HL-60 (cell line): ENCODE measurements around the gene RIMKLA.

Experiments used
- DNase-seq, 2 experiments: peaks; one replicate each; pipeline ENCODE4 v3.0.0-alpha.2; 2010 to 2020; ENCODE audit warnings: low read depth in 1 of 2, low spot score in 1 of 2
- H3K27ac ChIP-seq: fragments of 250-450 bp; sonication (Bioruptor Pico); replicated peaks from 2 replicates; pipeline ENCODE4 v1.5.1; 2020; ENCODE audit warnings: mild to moderate bottlenecking, moderate library complexity
- H3K27me3 ChIP-seq: fragments of 250-450 bp; sonication (Bioruptor Pico); 2 replicates; pipeline ENCODE4 v1.5.1; 2021; ENCODE audit warnings: mild to moderate bottlenecking, moderate library complexity; ENCODE audit not compliant: insufficient read depth, poor library complexity, severe bottlenecking
- H3K4me3 ChIP-seq: replicated peaks from 2 replicates; pipeline ENCODE4 v1.5.1; 2011; ENCODE audit warnings: mild to moderate bottlenecking, control low read depth, low read length; ENCODE audit not compliant: insufficient read depth
- GABPA ChIP-seq: IDR thresholded peaks from 2 replicates; pipeline ENCODE4 v1.6.1; 2012; ENCODE audit warnings: low read depth
- POLR2AphosphoS5 ChIP-seq: IDR thresholded peaks from 2 replicates; pipeline ENCODE4 v1.6.1; 2012; ENCODE audit warnings: low read depth
- SPI1 ChIP-seq: IDR thresholded peaks from 2 replicates; pipeline ENCODE4 v1.6.1; 2012; ENCODE audit warnings: low read depth, mild to moderate bottlenecking, borderline replicate concordance
- TF ChIP-seq, protein P1 (sequence below): IDR thresholded peaks from one replicate; pipeline ENCODE4 v1.5.1; 2011; ENCODE audit warnings: low read length, control low read depth, inconsistent platforms; ENCODE audit not compliant: insufficient read depth
- TF ChIP-seq, protein P2 (sequence below): IDR thresholded peaks from 2 replicates; pipeline ENCODE4 v1.6.1; 2012; ENCODE audit warnings: low read depth; ENCODE audit not compliant: insufficient replicate concordance

RIMKLA gene

DNA sequence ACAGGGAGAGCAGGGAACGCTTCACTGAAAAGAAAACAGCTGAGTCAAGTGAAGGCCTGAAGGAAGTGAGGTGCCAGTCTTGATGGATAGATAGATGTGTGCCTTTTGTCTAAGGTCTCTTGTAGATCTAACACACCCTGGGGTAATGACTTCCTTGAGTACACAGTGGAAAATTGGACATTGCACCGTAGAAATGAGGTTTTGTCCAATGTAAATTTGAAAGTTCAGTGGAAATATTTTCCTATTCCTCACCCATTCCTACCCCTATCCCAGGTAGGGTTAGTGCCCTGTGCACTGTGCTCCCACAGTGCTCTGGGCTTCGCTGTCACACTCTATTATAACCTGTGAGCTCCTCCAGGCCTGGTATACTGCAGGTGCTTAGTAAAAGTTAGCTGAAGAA is 50.9 kb downstream of the RIMKLA start:
- no peak for DNase-seq
- TF ChIP-seq POLR2AphosphoS5, result no peak
- TF ChIP-seq, protein P1, sequence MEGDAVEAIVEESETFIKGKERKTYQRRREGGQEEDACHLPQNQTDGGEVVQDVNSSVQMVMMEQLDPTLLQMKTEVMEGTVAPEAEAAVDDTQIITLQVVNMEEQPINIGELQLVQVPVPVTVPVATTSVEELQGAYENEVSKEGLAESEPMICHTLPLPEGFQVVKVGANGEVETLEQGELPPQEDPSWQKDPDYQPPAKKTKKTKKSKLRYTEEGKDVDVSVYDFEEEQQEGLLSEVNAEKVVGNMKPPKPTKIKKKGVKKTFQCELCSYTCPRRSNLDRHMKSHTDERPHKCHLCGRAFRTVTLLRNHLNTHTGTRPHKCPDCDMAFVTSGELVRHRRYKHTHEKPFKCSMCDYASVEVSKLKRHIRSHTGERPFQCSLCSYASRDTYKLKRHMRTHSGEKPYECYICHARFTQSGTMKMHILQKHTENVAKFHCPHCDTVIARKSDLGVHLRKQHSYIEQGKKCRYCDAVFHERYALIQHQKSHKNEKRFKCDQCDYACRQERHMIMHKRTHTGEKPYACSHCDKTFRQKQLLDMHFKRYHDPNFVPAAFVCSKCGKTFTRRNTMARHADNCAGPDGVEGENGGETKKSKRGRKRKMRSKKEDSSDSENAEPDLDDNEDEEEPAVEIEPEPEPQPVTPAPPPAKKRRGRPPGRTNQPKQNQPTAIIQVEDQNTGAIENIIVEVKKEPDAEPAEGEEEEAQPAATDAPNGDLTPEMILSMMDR, result no peak
- no peak for TF ChIP-seq GABPA
- TF ChIP-seq SPI1, result no peak
- TF ChIP-seq, protein P2, sequence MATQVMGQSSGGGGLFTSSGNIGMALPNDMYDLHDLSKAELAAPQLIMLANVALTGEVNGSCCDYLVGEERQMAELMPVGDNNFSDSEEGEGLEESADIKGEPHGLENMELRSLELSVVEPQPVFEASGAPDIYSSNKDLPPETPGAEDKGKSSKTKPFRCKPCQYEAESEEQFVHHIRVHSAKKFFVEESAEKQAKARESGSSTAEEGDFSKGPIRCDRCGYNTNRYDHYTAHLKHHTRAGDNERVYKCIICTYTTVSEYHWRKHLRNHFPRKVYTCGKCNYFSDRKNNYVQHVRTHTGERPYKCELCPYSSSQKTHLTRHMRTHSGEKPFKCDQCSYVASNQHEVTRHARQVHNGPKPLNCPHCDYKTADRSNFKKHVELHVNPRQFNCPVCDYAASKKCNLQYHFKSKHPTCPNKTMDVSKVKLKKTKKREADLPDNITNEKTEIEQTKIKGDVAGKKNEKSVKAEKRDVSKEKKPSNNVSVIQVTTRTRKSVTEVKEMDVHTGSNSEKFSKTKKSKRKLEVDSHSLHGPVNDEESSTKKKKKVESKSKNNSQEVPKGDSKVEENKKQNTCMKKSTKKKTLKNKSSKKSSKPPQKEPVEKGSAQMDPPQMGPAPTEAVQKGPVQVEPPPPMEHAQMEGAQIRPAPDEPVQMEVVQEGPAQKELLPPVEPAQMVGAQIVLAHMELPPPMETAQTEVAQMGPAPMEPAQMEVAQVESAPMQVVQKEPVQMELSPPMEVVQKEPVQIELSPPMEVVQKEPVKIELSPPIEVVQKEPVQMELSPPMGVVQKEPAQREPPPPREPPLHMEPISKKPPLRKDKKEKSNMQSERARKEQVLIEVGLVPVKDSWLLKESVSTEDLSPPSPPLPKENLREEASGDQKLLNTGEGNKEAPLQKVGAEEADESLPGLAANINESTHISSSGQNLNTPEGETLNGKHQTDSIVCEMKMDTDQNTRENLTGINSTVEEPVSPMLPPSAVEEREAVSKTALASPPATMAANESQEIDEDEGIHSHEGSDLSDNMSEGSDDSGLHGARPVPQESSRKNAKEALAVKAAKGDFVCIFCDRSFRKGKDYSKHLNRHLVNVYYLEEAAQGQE, result no peak
- H3K27ac ChIP-seq, result no peak overlapping the region
- H3K27me3 ChIP-seq, result no peaks in the 10 kb centered on the region
- H3K4me3 ChIP-seq, result no peak overlapping the region

DNA sequence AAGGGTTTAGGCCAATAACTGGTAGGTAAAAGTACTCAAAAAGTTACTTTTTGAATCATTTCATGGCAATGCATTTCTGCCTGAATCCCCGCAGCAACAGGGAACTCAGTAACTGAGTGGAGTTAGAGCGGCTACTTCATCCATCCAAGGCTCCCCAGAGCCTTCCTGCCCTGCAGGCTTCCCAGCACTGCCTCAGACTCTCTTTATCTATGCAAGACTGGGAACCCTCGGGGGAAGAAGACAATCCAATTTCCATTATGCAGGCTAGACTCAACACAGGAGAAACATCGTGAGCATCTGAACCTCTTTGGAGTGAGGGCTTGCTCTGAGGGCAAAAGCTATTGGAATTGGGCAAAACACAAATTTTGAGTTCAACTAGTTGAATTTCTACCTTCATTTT is 52.1 kb downstream of the RIMKLA start:
- H3K27me3 ChIP-seq, result no peaks in the 10 kb centered on the region
- no peak overlapping the region for H3K4me3 ChIP-seq
- no peak for DNase-seq
- H3K27ac ChIP-seq, result no peak overlapping the region
- TF ChIP-seq, protein P2, result no peak

DNA sequence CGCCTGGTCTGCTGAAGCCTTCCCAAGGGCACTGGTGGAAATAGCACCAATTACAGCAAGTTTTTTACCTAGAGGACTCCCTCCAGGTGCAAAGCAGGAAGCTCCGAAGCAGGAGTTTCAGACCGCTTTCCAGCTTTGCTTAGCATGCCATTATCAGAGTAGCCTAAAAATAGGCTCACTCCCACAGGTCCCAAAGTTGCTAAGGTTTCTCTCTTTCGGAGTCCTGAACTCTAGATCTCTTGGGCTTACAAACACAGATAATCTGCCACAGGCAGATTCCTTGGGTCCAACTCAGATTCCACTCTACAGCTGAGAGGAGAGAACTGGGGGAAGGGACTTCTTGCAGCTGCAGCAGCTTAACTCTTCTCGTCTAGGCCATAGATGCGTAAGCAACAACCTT is 52.8 kb downstream of the RIMKLA start:
- DNase-seq, result no peak
- TF ChIP-seq, protein P2, result no peak
- TF ChIP-seq, protein P1, result no peak
- TF ChIP-seq POLR2AphosphoS5, result no peak
- TF ChIP-seq GABPA, result no peak
- no peak for TF ChIP-seq SPI1
- H3K27me3 ChIP-seq, result no peaks in the 10 kb centered on the region
- no peak overlapping the region for H3K4me3 ChIP-seq
- H3K27ac ChIP-seq, result no peak overlapping the region

DNA sequence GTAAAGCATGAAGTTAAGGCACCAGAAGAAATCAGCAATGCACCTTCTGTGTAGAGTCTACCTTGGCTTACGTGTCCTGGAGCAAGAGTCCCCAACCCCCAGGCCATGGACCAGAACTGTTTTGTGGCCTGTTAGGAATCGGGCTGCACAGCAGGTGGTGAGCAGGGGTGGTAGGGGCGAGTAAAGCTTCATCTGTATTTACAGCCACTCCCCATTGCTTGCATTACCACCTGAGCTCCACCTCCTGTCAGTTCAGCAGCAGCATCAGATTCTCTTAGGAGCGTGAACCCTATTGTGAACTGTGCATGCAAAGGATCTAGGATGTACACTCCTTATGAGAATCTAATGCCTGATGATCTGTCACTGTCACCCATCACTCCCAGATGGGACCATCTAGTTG is 53.7 kb downstream of the RIMKLA start:
- TF ChIP-seq POLR2AphosphoS5, result no peak
- TF ChIP-seq GABPA, result no peak
- TF ChIP-seq SPI1, result no peak
- TF ChIP-seq, protein P2, result no peak
- TF ChIP-seq, protein P1, result no peak
- Histone ChIP-seq H3K4me3 (no peak overlapping the region), H3K27me3 (no peaks in the 10 kb centered on the region), H3K27ac (no peak overlapping the region)
- DNase-seq, result no peak
